ENCODE measurements around the gene PCMT1.

GRCh38 chr6:149717255-149717587 is 32.3 kb upstream of the PCMT1 start:
- TF ChIP-seq CTCF (IDR thresholded peaks at IDR 0.05), result no peak
- no peak for TF ChIP-seq POLR2A (IDR thresholded peaks at IDR 0.05)
- no peak for TF ChIP-seq EP300 (IDR thresholded peaks at IDR 0.05; ENCODE audit: low read depth)
- TF ChIP-seq POLR2AphosphoS5 (IDR thresholded peaks at IDR 0.05), result no peak

Measured in transverse colon (tissue), 4 donors.